Measurements from ENCODE around the gene KCND3. TPM values are rescaled to one million over a fixed set of nuclear protein-coding genes. Genes with fewer than 3 reads are reported as not detected.
"Not testable (repeated sequence)": the region's sequence is repeated elsewhere in the genome, so short reads cannot be mapped to it uniquely, and the experiment has no call there.

KCND3 gene
- total RNA-seq, 1 experiment from 2014 or later = not detected

DNA sequence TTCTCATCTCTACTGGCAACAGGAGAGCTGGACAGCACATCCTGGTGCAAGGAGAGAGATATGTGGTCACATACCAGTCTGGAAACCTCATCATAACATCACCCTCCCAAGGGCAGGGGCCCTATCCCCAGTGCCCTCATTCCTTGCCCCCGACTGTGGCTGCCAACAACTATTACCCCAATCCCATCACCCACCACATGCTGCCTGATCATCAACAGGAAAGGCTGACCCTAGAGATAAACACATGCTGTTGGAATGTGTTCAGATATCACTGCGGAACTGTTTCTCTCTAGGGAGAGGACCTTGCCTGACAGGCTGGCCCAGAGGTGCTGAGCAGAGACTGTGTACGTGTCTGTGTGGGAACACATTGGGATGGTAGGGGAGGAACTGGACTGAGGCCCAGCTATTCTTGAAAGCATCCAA, 245.8 kb downstream of the KCND3 start:
- no peaks in the 10 kb centered on the region for H3K79me2 ChIP-seq (ENCODE audit: low read depth)
- H3K36me3 ChIP-seq (ENCODE audit: low read depth) = no peaks in the 10 kb centered on the region
- no peaks in the 10 kb centered on the region for H4K20me1 ChIP-seq (ENCODE audit: insufficient read depth)
- no peak overlapping the region for H3K4me3 ChIP-seq
- ChIA-PET CTCF (no interaction called here), POLR2A (ENCODE audit: unreplicated experiment) (no interaction called here)
- intact Hi-C loops (cut with micrococcal nuclease; ENCODE audit: unreplicated experiment) = no loop called here
- no peaks in the 10 kb centered on the region for H3K9me2 ChIP-seq (ENCODE audit: insufficient read depth)
- BruUV-seq (replicated peaks) = no TSS peak
- H3K27ac ChIP-seq = no peak overlapping the region
- no peaks in the 10 kb centered on the region; the same call in 1 of the 2 replicates for H3F3A ChIP-seq (ENCODE audit: insufficient read depth, low read depth)
- H3K27me3 ChIP-seq (ENCODE audit: insufficient read depth, low read depth) = peaks cover 31% of the 10 kb centered on the region; the same call in 1 of the 2 replicates
- DNase-seq = no peak
- H2AFZ ChIP-seq = no peak overlapping the region
- TF ChIP-seq EZH2 (IDR thresholded peaks at IDR 0.05; ENCODE audit: low read depth) = no peak
- TF ChIP-seq, protein P1, sequence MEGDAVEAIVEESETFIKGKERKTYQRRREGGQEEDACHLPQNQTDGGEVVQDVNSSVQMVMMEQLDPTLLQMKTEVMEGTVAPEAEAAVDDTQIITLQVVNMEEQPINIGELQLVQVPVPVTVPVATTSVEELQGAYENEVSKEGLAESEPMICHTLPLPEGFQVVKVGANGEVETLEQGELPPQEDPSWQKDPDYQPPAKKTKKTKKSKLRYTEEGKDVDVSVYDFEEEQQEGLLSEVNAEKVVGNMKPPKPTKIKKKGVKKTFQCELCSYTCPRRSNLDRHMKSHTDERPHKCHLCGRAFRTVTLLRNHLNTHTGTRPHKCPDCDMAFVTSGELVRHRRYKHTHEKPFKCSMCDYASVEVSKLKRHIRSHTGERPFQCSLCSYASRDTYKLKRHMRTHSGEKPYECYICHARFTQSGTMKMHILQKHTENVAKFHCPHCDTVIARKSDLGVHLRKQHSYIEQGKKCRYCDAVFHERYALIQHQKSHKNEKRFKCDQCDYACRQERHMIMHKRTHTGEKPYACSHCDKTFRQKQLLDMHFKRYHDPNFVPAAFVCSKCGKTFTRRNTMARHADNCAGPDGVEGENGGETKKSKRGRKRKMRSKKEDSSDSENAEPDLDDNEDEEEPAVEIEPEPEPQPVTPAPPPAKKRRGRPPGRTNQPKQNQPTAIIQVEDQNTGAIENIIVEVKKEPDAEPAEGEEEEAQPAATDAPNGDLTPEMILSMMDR (conservative IDR thresholded peaks at IDR 0.05) = no peak
- H3K9me3 ChIP-seq (ENCODE audit: insufficient read depth, low read depth) = no peaks in the 10 kb centered on the region
- H3K4me1 ChIP-seq (replicated peaks; ENCODE audit: insufficient read depth) = 0 out of 2 replicates have a peak, but pooled peaks cover 6% of the 10 kb centered on the region
- H3K4me2 ChIP-seq = no peak overlapping the region

DNA sequence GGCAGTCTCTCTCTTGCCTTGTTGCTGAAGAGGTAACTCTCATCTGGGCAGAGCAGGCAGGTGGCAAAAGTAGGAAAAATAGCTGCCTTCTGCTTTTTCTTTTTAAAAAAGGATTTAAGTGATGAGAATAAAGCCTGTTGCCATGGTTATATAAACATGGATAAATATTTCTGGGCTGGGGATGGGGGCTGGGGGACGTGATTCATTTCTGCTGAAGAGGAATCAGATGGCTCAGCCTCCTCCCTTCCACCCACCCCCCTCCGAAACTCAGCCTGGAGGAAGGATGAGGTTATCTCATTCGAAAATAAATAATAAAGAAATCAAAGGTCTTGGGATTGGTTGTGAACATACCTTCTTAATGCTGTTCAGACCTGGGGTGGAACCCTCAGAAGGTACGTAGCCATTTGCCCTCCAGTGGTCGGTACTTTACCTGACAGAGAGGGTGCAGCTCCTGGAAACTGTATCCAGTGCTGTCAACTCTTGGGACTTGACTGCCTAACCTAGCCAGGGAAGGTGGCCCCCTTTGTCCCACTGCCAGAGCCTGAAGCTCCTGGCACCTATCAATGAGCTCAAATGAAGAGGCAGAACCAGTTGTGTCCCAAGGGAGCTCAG, 246.4 kb downstream of the KCND3 start:
- H3K9me2 ChIP-seq (ENCODE audit: insufficient read depth) = no peaks in the 10 kb centered on the region
- no peaks in the 10 kb centered on the region for H3K9me3 ChIP-seq (ENCODE audit: insufficient read depth, low read depth)
- H3K27ac ChIP-seq = no peak overlapping the region
- DNase-seq = no peak
- H3K4me1 ChIP-seq (replicated peaks; ENCODE audit: insufficient read depth) = peaks cover 10% of the 10 kb centered on the region
- H3K36me3 ChIP-seq (ENCODE audit: low read depth) = no peaks in the 10 kb centered on the region
- ChIA-PET CTCF (no interaction called here), POLR2A (ENCODE audit: unreplicated experiment) (no interaction called here)
- no TSS peak for BruUV-seq (replicated peaks)
- no peak overlapping the region for H3K4me2 ChIP-seq
- no peak for TF ChIP-seq EZH2 (IDR thresholded peaks at IDR 0.05; ENCODE audit: low read depth)
- TF ChIP-seq, protein P1 (conservative IDR thresholded peaks at IDR 0.05) = no peak
- H3K4me3 ChIP-seq = no peak overlapping the region
- H3K27me3 ChIP-seq (ENCODE audit: insufficient read depth, low read depth) = peaks cover 29% of the 10 kb centered on the region; the same call in 1 of the 2 replicates
- intact Hi-C loops (cut with micrococcal nuclease; ENCODE audit: unreplicated experiment) = no loop called here
- no peaks in the 10 kb centered on the region for H3K79me2 ChIP-seq (ENCODE audit: low read depth)
- no peaks in the 10 kb centered on the region for H4K20me1 ChIP-seq (ENCODE audit: insufficient read depth)
- H2AFZ ChIP-seq = no peak overlapping the region
- no peaks in the 10 kb centered on the region; the same call in 1 of the 2 replicates for H3F3A ChIP-seq (ENCODE audit: insufficient read depth, low read depth)

DNA sequence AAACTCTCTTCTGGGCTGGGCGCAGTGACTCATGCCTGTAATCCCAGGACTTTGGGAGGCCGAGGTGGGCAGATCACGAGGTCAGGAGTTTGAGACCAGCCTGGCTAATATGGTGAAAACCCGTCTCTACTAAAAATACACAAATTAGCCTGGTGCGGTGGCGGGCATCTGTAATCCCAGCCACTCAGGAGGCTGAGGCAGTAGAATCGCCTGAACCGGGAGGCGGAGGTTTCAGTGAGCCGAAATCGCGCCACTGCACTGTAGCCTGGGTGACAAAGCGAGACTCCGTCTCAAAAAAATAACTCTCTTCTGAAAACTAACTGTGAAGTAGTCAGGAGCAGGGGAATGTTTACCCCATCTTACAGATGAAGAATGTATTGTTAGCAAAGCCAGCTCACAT, 247.2 kb downstream of the KCND3 start:
- intact Hi-C loops (cut with micrococcal nuclease; ENCODE audit: unreplicated experiment); BruUV-seq (replicated peaks); CTCF ChIA-PET: not testable (repeated sequence)

More for the DNA sequence above, 247.2 kb downstream of the KCND3 start:
- Histone ChIP-seq H3K4me1 (replicated peaks; ENCODE audit: insufficient read depth) (peaks cover 13% of the 10 kb centered on the region), H3K27me3 (ENCODE audit: insufficient read depth, low read depth) (peaks cover 29% of the 10 kb centered on the region; the same call in 1 of the 2 replicates)
- DNase-seq; POLR2A ChIA-PET (ENCODE audit: unreplicated experiment); H3K4me3 ChIP-seq; H3K9me2 ChIP-seq (ENCODE audit: insufficient read depth); H3K4me2 ChIP-seq; H3K79me2 ChIP-seq (ENCODE audit: low read depth); H3K9me3 ChIP-seq (ENCODE audit: insufficient read depth, low read depth); H2AFZ ChIP-seq; H3K27ac ChIP-seq; H4K20me1 ChIP-seq (ENCODE audit: insufficient read depth); H3K36me3 ChIP-seq (ENCODE audit: low read depth); H3F3A ChIP-seq (ENCODE audit: insufficient read depth, low read depth): not testable (repeated sequence)

All from PC-9 (cell line).